T-helper 2 cell (primary cell): Measurements from ENCODE around the gene B4GALNT2.
A peak's percentile ranks its signal among the peaks of the same experiment; 100 is the strongest.

ENCODE experiments used
- DNase-seq, 5 experiments: peaks; one replicate each; pipeline versions ENCODE4 v3.0.0 to v3.0.0-alpha.2; 2012 to 2022

Gene B4GALNT2

GRCh38 chr17:49214676-49215360, 82.2 kb downstream of the B4GALNT2 start:
- DNase-seq = no peak

GRCh38 chr17:49216482-49216881, 83.9 kb downstream of the B4GALNT2 start:
- DNase-seq = no peak

- DNase-seq = peak in 1 of 5 experiments; percentile 36
These were observed 84.5 kb downstream of the B4GALNT2 start for GRCh38 chr17:49216953-49217650.

- peak in 3 of 5 experiments; percentile 46 to 94 (median 90) for DNase-seq
These were observed 85.3 kb downstream of the B4GALNT2 start for GRCh38 chr17:49217651-49218413.

- DNase-seq = peak in 2 of 5 experiments; percentile 67 to 76
These were observed 86.7 kb downstream of the B4GALNT2 start for GRCh38 chr17:49218941-49219913.

GRCh38 chr17:49219987-49220386, 87.4 kb downstream of the B4GALNT2 start:
- no peak for DNase-seq

- DNase-seq = no peak
These were observed 90.6 kb downstream of the B4GALNT2 start for GRCh38 chr17:49223168-49223516.

GRCh38 chr17:49223517-49224197, 91.1 kb downstream of the B4GALNT2 start:
- peak in 4 of 5 experiments; percentile 49 to 65 (median 52) for DNase-seq

GRCh38 chr17:49224198-49224996, 91.8 kb downstream of the B4GALNT2 start:
- DNase-seq = peak in 3 of 5 experiments; percentile 32 to 77 (median 74)

- no peak for DNase-seq
These were observed 92.4 kb downstream of the B4GALNT2 start for GRCh38 chr17:49224997-49225337.

GRCh38 chr17:49225554-49226236, 93.1 kb downstream of the B4GALNT2 start:
- no peak for DNase-seq
